ENCODE measurements around the gene ACTR1A.
"Not testable (repeated sequence)": the region's sequence is repeated elsewhere in the genome, so short reads cannot be mapped to it uniquely, and the experiment has no call there.

Gene ACTR1A

DNA sequence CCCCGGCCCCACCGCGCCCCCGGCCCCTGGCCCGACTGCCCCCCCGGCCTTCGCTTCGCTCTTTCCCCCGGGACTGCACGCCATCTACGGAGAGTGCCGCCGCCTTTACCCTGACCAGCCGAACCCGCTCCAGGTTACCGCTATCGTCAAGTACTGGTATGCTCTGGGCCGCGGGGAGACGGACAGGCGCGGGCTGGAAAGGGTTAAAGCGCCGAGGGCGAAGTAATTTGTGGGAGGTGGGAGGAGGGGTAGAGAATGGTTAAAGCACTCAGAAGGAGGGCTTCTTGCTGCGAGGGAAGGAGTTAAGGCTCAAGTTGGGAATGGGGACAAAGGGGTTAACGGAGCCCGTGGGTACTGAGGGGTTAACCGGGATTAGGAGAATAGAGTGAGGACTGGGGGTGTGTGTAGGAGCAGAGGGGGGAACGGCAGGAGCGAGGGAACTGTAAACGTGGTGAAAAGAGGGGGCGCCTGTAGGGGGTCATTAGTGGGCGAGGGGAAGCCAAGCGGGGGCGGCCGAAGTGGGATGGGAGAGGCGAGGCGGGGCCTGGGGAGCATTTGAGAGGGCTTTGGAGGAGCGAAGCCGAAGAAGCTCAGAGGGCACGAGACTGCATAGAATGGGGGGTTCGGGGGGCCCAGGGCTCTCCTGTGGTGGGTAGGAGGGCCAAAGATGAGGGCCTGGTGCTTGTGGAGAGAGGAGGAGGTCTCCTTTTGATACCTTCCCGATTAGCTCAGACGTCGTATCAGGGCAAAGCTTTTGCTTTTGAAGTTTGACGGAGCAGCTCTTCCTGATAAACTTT lies 1.9 kb upstream of the ACTR1A start:
- Histone ChIP-seq H3K9me3 (ENCODE audit: control insufficient read depth in 1 of 2, low read length in 2 of 2) (no peaks in the 10 kb centered on the region), H3K4me1 (ENCODE audit: control insufficient read depth in 1 of 2, insufficient read depth in 2 of 2, low read length in 2 of 2) (peaks cover 21 to 27% of the 10 kb centered on the region in 2 donors)

DNA sequence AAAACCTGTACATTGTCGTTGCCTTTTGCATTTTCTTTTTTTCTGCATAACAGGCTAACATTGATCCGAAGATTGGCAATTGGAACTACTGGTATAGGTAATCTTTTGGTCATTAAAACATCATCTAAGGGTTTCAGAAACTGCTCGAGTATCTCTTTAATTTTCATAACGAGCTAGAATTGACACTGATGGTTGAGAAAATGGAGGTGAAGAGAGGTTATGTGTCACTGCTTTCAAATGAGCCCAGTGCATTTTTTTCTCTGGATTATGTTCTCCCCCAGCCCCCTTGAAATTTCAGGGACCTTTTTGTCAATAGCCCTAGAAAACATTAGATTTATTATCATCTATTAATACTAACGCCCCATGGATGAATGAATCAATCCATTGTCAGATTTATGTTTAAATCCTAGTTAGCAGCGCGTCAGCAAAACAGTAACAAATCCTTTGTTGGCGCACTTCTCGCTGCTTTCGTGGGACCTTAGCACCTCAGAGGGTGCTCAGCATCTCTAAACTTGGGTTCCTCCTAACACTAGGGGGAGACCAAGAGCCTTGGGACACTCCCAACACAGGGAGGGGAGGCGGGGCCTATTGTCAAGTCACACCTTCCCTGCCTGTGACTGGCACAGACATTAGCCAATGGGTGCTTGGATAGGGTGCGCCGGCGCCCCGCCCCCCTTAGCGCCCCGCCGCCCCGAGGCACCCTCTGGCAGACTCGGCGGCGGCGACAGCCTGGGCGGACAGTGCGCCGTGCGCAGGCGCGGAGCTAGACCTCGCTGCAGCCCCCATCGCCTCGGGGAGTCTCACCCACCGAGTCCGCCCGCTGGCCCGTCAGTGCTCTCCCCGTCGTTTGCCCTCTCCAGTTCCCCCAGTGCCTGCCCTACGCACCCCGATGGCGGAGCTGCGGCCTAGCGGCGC lies 1.0 kb upstream of the ACTR1A start, which contains the start of gene SUFU:
Gene SUFU, plus strand, starts transcription at position 709 of the 915 bp plus-strand sequence. Its CDS starts 181 bp downstream, at position 890.
- no peaks in the 10 kb centered on the region for H3K27me3 ChIP-seq (ENCODE audit: control insufficient read depth in 1 of 2, insufficient read depth in 2 of 2, low read length in 2 of 2)
- peak within 1 kb of the TSS; percentile 35 for H3K27ac ChIP-seq (ENCODE audit: low read depth, low read length)
- peaks cover 21 to 27% of the 10 kb centered on the region in 2 donors for H3K4me1 ChIP-seq (ENCODE audit: control insufficient read depth in 1 of 2, insufficient read depth in 2 of 2, low read length in 2 of 2)
- H3K36me3 ChIP-seq (ENCODE audit: control insufficient read depth in 1 of 2, insufficient read depth in 2 of 2, low read length in 2 of 2), result no peaks in the 10 kb centered on the region
- peak within 1 kb of the TSS; percentile 86 to 96 for H3K4me3 ChIP-seq (ENCODE audit: low read depth in 1 of 2, low read length in 2 of 2)
- no peaks in the 10 kb centered on the region for H3K9me3 ChIP-seq (ENCODE audit: control insufficient read depth in 1 of 2, low read length in 2 of 2)
- H3K9ac ChIP-seq (ENCODE audit: low read depth in 1 of 2, low read length in 2 of 2), result peak within 1 kb of the TSS; percentile 76 to 77

More for the DNA sequence above, 1.9 kb upstream of the ACTR1A start:
- Histone ChIP-seq H3K27ac (ENCODE audit: low read depth, low read length) (peak overlapping the region; percentile 35), H3K27me3 (ENCODE audit: control insufficient read depth in 1 of 2, insufficient read depth in 2 of 2, low read length in 2 of 2) (no peaks in the 10 kb centered on the region), H3K4me3 (ENCODE audit: low read depth in 1 of 2, low read length in 2 of 2) (peak overlapping the region; percentile 86 to 95), H3K36me3 (ENCODE audit: control insufficient read depth in 1 of 2, insufficient read depth in 2 of 2, low read length in 2 of 2) (peaks cover 7 to 8% of the 10 kb centered on the region in 2 donors), H3K9ac (ENCODE audit: low read depth in 1 of 2, low read length in 2 of 2) (peak overlapping the region; percentile 76 to 77)

DNA sequence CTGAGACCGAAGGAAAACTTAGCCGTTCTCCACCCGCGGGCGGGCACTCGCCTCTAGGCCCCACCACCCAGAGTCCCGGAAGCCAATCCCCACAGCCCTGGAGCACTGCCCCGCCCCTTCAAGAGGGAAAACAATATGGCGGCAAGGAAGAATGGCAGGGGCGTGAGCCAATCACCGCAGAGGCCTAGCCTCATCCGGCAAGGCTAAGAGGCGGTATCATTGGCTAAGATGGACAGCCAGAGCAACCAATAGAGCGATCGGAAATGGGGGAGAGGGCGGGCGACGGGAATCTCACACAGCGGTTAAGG lies 529 bp downstream of the ACTR1A start:
- Histone ChIP-seq H3K9ac (ENCODE audit: low read depth in 1 of 2, low read length in 2 of 2) (peak overlapping the region; percentile 80 to 84), H3K27me3 (ENCODE audit: control insufficient read depth in 1 of 2, insufficient read depth in 2 of 2, low read length in 2 of 2) (no peaks in the 10 kb centered on the region), H3K9me3 (ENCODE audit: control insufficient read depth in 1 of 2, low read length in 2 of 2) (no peaks in the 10 kb centered on the region), H3K27ac (ENCODE audit: low read depth, low read length) (peak overlapping the region; percentile 65), H3K4me3 (ENCODE audit: low read depth in 1 of 2, low read length in 2 of 2) (peak overlapping the region; percentile 82 to 96), H3K4me1 (ENCODE audit: control insufficient read depth in 1 of 2, insufficient read depth in 2 of 2, low read length in 2 of 2) (peaks cover 21 to 27% of the 10 kb centered on the region in 2 donors), H3K36me3 (ENCODE audit: control insufficient read depth in 1 of 2, insufficient read depth in 2 of 2, low read length in 2 of 2) (no peaks in the 10 kb centered on the region)

DNA sequence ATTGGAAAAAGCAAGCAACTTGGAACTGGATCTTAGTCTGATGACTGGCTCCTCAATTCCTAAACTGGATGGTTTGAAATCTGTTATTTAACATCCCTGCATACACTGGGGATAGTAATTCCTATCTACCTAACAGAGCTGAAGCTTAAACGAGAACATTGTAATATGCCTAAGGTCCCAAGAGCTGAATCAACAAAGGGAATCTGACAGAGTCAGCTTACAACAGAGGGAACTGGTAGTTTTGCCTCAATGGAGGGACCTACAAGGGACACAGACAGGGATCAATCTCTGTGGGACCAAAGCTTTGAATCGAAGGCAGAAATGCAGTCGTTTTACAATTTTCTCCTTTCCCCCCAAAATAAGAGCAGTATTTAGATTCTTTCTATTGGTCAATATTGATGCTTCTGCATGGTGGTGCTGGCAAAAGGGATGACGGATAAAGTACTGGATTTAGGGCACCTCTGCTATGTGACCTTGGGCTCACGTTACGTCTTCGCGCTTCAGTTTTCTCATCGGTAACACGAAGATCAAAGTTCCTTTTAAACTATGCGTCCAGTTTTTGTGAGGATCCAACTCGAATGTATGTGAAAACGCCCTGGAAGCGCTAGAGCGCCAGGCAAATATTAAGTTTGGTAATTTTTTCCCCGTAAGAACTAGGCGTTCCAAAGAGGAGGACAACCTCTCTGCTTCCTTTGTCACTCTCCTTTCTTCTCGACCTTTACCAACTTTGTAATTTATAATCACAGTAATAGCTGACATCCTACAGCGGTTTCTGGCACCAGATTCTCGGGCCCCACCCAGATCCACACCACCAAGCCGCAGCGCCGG lies 1.1 kb downstream of the ACTR1A start:
- Histone ChIP-seq H3K4me3 (ENCODE audit: low read depth in 1 of 2, low read length in 2 of 2) (peak overlapping the region; percentile 82 to 96), H3K27ac (ENCODE audit: low read depth, low read length) (peak overlapping the region; percentile 13), H3K36me3 (ENCODE audit: control insufficient read depth in 1 of 2, insufficient read depth in 2 of 2, low read length in 2 of 2) (no peaks in the 10 kb centered on the region), H3K27me3 (ENCODE audit: control insufficient read depth in 1 of 2, insufficient read depth in 2 of 2, low read length in 2 of 2) (no peaks in the 10 kb centered on the region), H3K9ac (ENCODE audit: low read depth in 1 of 2, low read length in 2 of 2) (peak overlapping the region; percentile 67 to 77), H3K9me3 (ENCODE audit: control insufficient read depth in 1 of 2, low read length in 2 of 2) (no peaks in the 10 kb centered on the region), H3K4me1 (ENCODE audit: control insufficient read depth in 1 of 2, insufficient read depth in 2 of 2, low read length in 2 of 2) (peaks cover 21 to 27% of the 10 kb centered on the region in 2 donors)

DNA sequence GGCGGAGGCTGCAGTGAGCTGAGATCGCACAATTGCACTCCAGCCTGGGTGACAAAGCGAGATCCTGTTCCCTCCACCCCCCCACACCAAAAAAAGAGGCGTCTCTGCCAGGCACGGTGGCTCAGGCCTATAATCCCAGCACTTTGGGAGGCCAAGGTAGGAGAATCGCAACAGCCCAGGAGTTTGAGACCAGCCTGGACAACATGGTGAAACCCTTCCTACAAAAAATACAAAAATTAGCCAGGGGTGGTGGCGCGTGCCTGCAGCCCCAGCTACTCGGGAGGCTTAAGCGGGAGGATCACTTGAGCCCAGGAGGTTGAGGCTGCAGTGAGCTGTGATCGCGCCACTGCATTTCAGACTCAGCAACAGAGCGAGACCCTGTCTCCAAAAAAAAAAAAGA lies 1.8 kb downstream of the ACTR1A start:
- H3K27me3 ChIP-seq (ENCODE audit: control insufficient read depth in 1 of 2, insufficient read depth in 2 of 2, low read length in 2 of 2); H3K27ac ChIP-seq (ENCODE audit: low read depth, low read length); H3K4me3 ChIP-seq (ENCODE audit: low read depth in 1 of 2, low read length in 2 of 2); H3K9ac ChIP-seq (ENCODE audit: low read depth in 1 of 2, low read length in 2 of 2); H3K9me3 ChIP-seq (ENCODE audit: control insufficient read depth in 1 of 2, low read length in 2 of 2); H3K36me3 ChIP-seq (ENCODE audit: control insufficient read depth in 1 of 2, insufficient read depth in 2 of 2, low read length in 2 of 2): not testable (repeated sequence)
- H3K4me1 ChIP-seq (ENCODE audit: control insufficient read depth in 1 of 2, insufficient read depth in 2 of 2, low read length in 2 of 2), result peaks cover 21 to 26% of the 10 kb centered on the region in 2 donors

DNA sequence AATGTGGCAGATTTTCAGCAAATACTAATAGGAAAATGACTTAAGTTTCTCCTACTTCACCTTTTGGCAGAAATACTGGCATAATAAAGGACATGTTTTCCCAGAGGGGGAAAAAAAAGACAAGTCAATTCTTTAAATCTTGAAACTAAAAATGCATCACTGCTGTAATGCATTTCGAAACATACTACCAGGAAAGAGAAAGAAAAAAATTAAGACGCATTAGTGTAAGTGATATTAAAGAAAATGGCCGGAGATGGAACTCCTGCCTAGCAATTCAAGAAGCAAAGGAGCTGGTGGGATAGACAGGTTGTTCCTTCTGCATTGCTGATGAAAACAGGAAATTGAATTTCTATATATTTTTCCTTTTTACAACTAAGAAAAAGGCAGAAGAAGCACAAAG lies 3.2 kb downstream of the ACTR1A start:
- H3K27me3 ChIP-seq (ENCODE audit: control insufficient read depth in 1 of 2, insufficient read depth in 2 of 2, low read length in 2 of 2), result no peaks in the 10 kb centered on the region
- no peak overlapping the region for H3K27ac ChIP-seq (ENCODE audit: low read depth, low read length)
- no peak overlapping the region for H3K9ac ChIP-seq (ENCODE audit: low read depth in 1 of 2, low read length in 2 of 2)
- H3K9me3 ChIP-seq (ENCODE audit: control insufficient read depth in 1 of 2, low read length in 2 of 2), result no peaks in the 10 kb centered on the region
- no peaks in the 10 kb centered on the region for H3K36me3 ChIP-seq (ENCODE audit: control insufficient read depth in 1 of 2, insufficient read depth in 2 of 2, low read length in 2 of 2)
- H3K4me3 ChIP-seq (ENCODE audit: low read depth in 1 of 2, low read length in 2 of 2), result no peak overlapping the region
- H3K4me1 ChIP-seq (ENCODE audit: control insufficient read depth in 1 of 2, insufficient read depth in 2 of 2, low read length in 2 of 2), result peaks cover 11 to 21% of the 10 kb centered on the region in 2 donors

DNA sequence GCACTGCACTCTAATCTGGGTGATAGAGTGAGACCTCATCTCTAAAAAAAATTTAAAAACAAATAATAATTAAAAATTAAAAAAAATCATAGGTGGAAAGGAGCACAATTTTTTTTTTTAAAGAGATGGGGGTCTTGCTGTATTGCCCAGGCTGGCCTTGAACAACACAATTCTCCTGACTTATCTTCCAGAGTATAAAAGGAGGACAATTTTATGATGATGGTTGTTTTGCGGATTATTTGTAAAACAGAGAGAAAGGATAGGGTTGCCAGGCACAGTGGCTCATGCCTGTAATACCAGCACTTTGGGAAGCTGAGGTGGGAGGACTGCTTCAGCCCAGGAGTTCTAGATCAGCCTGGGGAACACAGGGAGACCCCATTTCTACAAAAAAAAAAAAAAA lies 5.0 kb downstream of the ACTR1A start:
- Histone ChIP-seq H3K9ac (ENCODE audit: low read depth in 1 of 2, low read length in 2 of 2) (no peak overlapping the region), H3K9me3 (ENCODE audit: control insufficient read depth in 1 of 2, low read length in 2 of 2) (no peaks in the 10 kb centered on the region), H3K4me1 (ENCODE audit: control insufficient read depth in 1 of 2, insufficient read depth in 2 of 2, low read length in 2 of 2) (peaks cover 10 to 17% of the 10 kb centered on the region in 2 donors), H3K4me3 (ENCODE audit: low read depth in 1 of 2, low read length in 2 of 2) (no peak overlapping the region), H3K27ac (ENCODE audit: low read depth, low read length) (no peak overlapping the region), H3K36me3 (ENCODE audit: control insufficient read depth in 1 of 2, insufficient read depth in 2 of 2, low read length in 2 of 2) (no peaks in the 10 kb centered on the region), H3K27me3 (ENCODE audit: control insufficient read depth in 1 of 2, insufficient read depth in 2 of 2, low read length in 2 of 2) (no peaks in the 10 kb centered on the region)

DNA sequence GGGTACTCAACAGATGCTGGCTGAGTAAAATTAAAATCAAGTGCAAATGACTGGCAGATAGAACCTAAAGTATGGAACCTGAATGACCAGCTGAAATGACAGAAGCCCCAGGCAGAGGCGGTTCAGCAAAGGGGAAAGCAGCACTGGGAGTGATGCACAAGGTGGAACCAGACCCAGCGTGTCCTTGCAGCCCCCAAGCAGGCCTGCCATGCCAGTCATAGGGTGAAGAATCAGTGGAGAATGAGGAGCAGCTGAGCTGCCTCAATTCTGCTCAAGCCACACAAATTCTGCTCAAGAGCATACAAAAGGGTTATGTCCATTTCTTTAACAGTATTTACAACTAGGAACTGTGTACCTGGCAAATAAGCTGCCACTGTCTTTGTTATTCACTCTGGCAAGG lies 8.7 kb downstream of the ACTR1A start:
- Histone ChIP-seq H3K4me3 (ENCODE audit: low read depth in 1 of 2, low read length in 2 of 2) (no peak overlapping the region), H3K27me3 (ENCODE audit: control insufficient read depth in 1 of 2, insufficient read depth in 2 of 2, low read length in 2 of 2) (no peaks in the 10 kb centered on the region), H3K9me3 (ENCODE audit: control insufficient read depth in 1 of 2, low read length in 2 of 2) (no peaks in the 10 kb centered on the region), H3K4me1 (ENCODE audit: control insufficient read depth in 1 of 2, insufficient read depth in 2 of 2, low read length in 2 of 2) (peaks cover 0 to 6% of the 10 kb centered on the region in 2 donors), H3K27ac (ENCODE audit: low read depth, low read length) (no peak overlapping the region), H3K9ac (ENCODE audit: low read depth in 1 of 2, low read length in 2 of 2) (no peak overlapping the region), H3K36me3 (ENCODE audit: control insufficient read depth in 1 of 2, insufficient read depth in 2 of 2, low read length in 2 of 2) (peaks cover 8 to 16% of the 10 kb centered on the region in 2 donors)

DNA sequence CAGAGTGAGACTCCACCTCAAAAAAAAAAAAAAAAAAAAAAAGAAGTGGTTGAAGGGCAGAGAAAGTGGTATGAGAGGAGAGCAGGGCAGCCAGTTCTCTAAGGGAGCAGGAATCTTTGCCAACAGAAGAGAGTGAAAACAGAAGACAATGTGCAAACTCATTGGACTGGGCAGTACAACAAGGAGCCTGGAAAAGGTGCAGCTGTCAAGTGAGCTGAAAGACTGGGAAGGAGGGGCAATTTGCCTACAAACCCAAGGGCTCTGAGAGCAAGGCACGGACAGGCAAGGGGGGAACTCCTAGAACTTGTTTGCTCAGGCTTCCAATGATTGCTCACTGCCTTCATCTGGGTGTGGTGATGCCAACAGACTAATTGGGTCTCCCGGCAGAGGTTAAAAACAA lies 9.5 kb downstream of the ACTR1A start:
- H3K27ac ChIP-seq (ENCODE audit: low read depth, low read length), result no peak overlapping the region
- H3K27me3 ChIP-seq (ENCODE audit: control insufficient read depth in 1 of 2, insufficient read depth in 2 of 2, low read length in 2 of 2), result no peaks in the 10 kb centered on the region
- H3K4me1 ChIP-seq (ENCODE audit: control insufficient read depth in 1 of 2, insufficient read depth in 2 of 2, low read length in 2 of 2), result peaks cover 0 to 6% of the 10 kb centered on the region in 2 donors
- no peak overlapping the region for H3K9ac ChIP-seq (ENCODE audit: low read depth in 1 of 2, low read length in 2 of 2)
- no peak overlapping the region for H3K4me3 ChIP-seq (ENCODE audit: low read depth in 1 of 2, low read length in 2 of 2)
- no peaks in the 10 kb centered on the region for H3K9me3 ChIP-seq (ENCODE audit: control insufficient read depth in 1 of 2, low read length in 2 of 2)
- H3K36me3 ChIP-seq (ENCODE audit: control insufficient read depth in 1 of 2, insufficient read depth in 2 of 2, low read length in 2 of 2), result peaks cover 15 to 24% of the 10 kb centered on the region in 2 donors

Measured in duodenal mucosa (tissue), 2 donors.